Vagina (tissue), 2 donors: ENCODE results near the gene CHN2. TPM values are rescaled to one million over a fixed set of nuclear protein-coding genes. Genes with fewer than 3 reads are reported as not detected.

Source experiments
- DNase-seq, 2 donors: peaks; one replicate each; pipeline ENCODE4 v3.0.0-alpha.2; 2017; ENCODE audit errors: extremely low spot score in 2 of 2
- H3K27ac ChIP-seq: fragments of 200-600 bp; sonication (generic); one replicate; pipeline ENCODE4 v1.5.1; 2019
- H3K27me3 ChIP-seq: fragments of 200-600 bp; sonication (generic); one replicate; pipeline ENCODE4 v1.5.1; 2019
- H3K36me3 ChIP-seq, 2 donors: fragments of 200-600 bp; sonication (generic); one replicate each; pipeline ENCODE4 v1.5.1; 2017 to 2019
- H3K4me1 ChIP-seq: fragments of 200-600 bp; sonication (generic); one replicate; pipeline ENCODE4 v1.5.1; 2019
- H3K4me3 ChIP-seq, 2 donors: fragments of 200-600 bp; sonication (generic); 1 replicate in 1 of 2; 2 replicates in 1 of 2; pipeline ENCODE4 v1.5.1; 2016 to 2019
- H3K9me3 ChIP-seq: fragments of 200-600 bp; sonication (generic); one replicate; pipeline ENCODE4 v1.5.1; 2019
- POLR2A ChIP-seq, 2 donors: fragments of 450-650 bp; IDR thresholded peaks; one replicate each; pipeline ENCODE4 v1.6.1; 2017; ENCODE audit warnings: antibody characterized with exemption in 2 of 2, mild to moderate bottlenecking in 2 of 2, moderate library complexity in 2 of 2
- POLR2AphosphoS5 ChIP-seq, 2 donors: sonication (generic); formaldehyde crosslinking; IDR thresholded peaks; one replicate each; pipeline ENCODE4 v1.9.0; 2017; ENCODE audit warnings: antibody characterized with exemption in 2 of 2, mild to moderate bottlenecking in 2 of 2, low read depth in 1 of 2; ENCODE audit not compliant: insufficient read depth in 1 of 2
- intact Hi-C: fragments of 100-400 bp; cut with DNase I; formaldehyde crosslinking; loops from one replicate; pipeline ENCODE4 v1.15.1; 2023
- total RNA-seq: library from RNA; depleted of rRNA; stranded (reverse); fragments of >200 nt; gene quantifications from one replicate; pipeline ENCODE4 v1.2.3, GENCODE V29; 2016
- TF ChIP-seq, protein P1 (sequence below), 3 experiments: fragments of 450-650 bp in 2 of 3; fragments of 200-600 bp in 1 of 3; sonication (generic) in 1 of 3; IDR thresholded peaks; one replicate each; pipeline ENCODE4 v1.5.1; 2017 to 2019; ENCODE audit warnings: antibody characterized with exemption in 3 of 3, mild to moderate bottlenecking in 2 of 3, moderate library complexity in 2 of 3

Gene CHN2
- total RNA-seq, 1 donor from 2014 or later = 11.0 TPM

DNA sequence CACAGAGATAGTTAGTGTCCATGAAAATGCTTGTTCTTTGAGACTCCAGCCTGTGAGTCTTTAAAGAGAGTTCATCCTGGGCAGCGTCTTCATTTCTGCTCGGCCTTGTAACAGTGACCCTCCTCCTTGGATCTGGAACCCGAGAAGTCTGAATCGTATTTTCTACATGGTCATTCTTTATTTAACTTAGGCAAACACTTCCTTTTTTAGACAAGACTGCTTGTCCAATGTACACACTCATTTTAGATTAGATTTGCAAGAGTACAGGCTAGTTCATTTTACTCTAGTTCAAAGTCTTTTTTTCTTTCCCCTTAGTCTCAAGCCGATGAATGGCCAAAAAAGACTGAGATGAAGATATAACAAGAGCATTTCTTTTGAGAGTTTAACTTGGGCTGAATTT is 133.5 kb downstream of the CHN2 start:
- no peaks in the 10 kb centered on the region for H3K27me3 ChIP-seq
- TF ChIP-seq POLR2A (IDR thresholded peaks at IDR 0.05) (no peak), POLR2AphosphoS5 (IDR thresholded peaks at IDR 0.05; ENCODE audit: insufficient read depth in 1 of 2, low read depth in 1 of 2) (no peak)
- TF ChIP-seq, protein P1, sequence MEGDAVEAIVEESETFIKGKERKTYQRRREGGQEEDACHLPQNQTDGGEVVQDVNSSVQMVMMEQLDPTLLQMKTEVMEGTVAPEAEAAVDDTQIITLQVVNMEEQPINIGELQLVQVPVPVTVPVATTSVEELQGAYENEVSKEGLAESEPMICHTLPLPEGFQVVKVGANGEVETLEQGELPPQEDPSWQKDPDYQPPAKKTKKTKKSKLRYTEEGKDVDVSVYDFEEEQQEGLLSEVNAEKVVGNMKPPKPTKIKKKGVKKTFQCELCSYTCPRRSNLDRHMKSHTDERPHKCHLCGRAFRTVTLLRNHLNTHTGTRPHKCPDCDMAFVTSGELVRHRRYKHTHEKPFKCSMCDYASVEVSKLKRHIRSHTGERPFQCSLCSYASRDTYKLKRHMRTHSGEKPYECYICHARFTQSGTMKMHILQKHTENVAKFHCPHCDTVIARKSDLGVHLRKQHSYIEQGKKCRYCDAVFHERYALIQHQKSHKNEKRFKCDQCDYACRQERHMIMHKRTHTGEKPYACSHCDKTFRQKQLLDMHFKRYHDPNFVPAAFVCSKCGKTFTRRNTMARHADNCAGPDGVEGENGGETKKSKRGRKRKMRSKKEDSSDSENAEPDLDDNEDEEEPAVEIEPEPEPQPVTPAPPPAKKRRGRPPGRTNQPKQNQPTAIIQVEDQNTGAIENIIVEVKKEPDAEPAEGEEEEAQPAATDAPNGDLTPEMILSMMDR (IDR thresholded peaks at IDR 0.05) = no peak
- no peak for DNase-seq
- H3K4me1 ChIP-seq = peaks cover 9% of the 10 kb centered on the region
- intact Hi-C loops = no loop called here
- H3K27ac ChIP-seq = no peak overlapping the region
- H3K36me3 ChIP-seq = no peaks in the 10 kb centered on the region
- H3K9me3 ChIP-seq = no peaks in the 10 kb centered on the region
- H3K4me3 ChIP-seq = no peak overlapping the region

DNA sequence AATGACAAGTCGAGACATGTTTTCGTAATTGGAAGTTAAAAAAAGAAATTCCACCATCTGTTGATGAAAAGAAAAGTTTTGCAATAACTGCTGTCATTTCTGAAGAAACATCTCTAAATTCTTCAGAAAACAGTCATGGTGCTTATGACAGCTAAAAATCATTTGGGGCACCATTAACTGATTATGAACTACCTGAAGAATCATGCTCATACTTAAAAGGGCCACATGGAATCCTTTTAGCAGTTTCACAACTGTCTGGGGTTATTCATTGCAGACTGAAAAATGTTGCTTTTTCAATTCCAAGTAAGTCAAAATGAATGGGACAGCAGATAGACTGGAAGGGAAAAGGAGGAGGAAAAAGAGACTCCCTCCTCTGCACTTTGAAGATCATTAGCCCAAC is 134.2 kb downstream of the CHN2 start:
- Histone ChIP-seq H3K4me1 (peaks cover 9% of the 10 kb centered on the region), H3K27ac (no peak overlapping the region), H3K9me3 (no peaks in the 10 kb centered on the region), H3K4me3 (no peak overlapping the region), H3K27me3 (no peaks in the 10 kb centered on the region), H3K36me3 (no peaks in the 10 kb centered on the region)
- intact Hi-C loops = no loop called here
- no peak for TF ChIP-seq POLR2AphosphoS5 (IDR thresholded peaks at IDR 0.05; ENCODE audit: insufficient read depth in 1 of 2, low read depth in 1 of 2)
- no peak for TF ChIP-seq POLR2A (IDR thresholded peaks at IDR 0.05)
- TF ChIP-seq, protein P1 (IDR thresholded peaks at IDR 0.05) = no peak
- DNase-seq = no peak

DNA sequence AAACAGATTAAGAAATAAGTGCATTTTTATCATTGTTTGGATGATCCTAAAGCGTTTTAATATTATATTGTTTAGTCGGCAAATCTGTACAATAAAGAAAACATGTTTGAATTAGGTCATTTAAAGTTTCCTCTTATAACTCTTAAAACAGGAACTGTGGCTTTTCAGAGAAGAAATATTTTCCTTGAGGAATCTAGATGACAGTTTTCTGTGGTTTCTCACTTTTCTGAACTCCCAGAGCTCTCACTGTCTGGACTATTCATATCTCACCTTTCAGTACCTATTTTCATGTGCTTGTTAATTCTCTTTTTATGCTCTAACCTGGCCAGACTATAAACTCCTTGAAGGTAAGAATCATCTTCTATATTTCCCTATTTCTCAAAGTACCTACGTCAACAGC is 135.1 kb downstream of the CHN2 start:
- intact Hi-C loops = no loop called here
- Histone ChIP-seq H3K4me3 (no peak overlapping the region), H3K36me3 (no peaks in the 10 kb centered on the region), H3K9me3 (no peaks in the 10 kb centered on the region), H3K27ac (no peak overlapping the region), H3K27me3 (no peaks in the 10 kb centered on the region), H3K4me1 (peaks cover 9% of the 10 kb centered on the region)
- TF ChIP-seq, protein P1 (IDR thresholded peaks at IDR 0.05) = no peak
- TF ChIP-seq POLR2A (IDR thresholded peaks at IDR 0.05) = no peak
- no peak for TF ChIP-seq POLR2AphosphoS5 (IDR thresholded peaks at IDR 0.05; ENCODE audit: insufficient read depth in 1 of 2, low read depth in 1 of 2)
- no peak for DNase-seq

DNA sequence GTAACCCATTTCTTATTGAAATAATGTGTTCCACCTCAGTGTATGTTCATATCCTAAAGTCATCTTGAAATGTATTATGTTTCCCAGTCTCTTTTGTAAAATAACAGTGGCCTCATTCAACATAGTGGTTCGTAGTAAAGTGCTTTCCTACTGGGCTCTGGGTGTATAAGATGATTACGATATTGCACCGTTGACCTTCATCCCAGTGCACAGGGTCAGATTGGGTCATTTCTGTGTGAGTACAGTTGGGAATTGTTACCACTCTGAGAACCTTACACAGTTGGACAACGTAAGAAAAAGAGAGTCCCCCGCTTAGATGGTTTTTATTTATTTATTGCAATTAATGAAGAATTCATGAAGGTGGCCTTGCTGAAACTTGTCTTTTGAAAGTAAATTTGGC is 135.6 kb downstream of the CHN2 start:
- Histone ChIP-seq H3K4me3 (no peak overlapping the region), H3K4me1 (peaks cover 9% of the 10 kb centered on the region), H3K27me3 (no peaks in the 10 kb centered on the region), H3K27ac (no peak overlapping the region), H3K36me3 (no peaks in the 10 kb centered on the region), H3K9me3 (no peaks in the 10 kb centered on the region)
- DNase-seq = no peak
- no peak for TF ChIP-seq POLR2AphosphoS5 (IDR thresholded peaks at IDR 0.05; ENCODE audit: insufficient read depth in 1 of 2, low read depth in 1 of 2)
- no peak for TF ChIP-seq POLR2A (IDR thresholded peaks at IDR 0.05)
- TF ChIP-seq, protein P1 (IDR thresholded peaks at IDR 0.05) = no peak
- intact Hi-C loops = no loop called here

DNA sequence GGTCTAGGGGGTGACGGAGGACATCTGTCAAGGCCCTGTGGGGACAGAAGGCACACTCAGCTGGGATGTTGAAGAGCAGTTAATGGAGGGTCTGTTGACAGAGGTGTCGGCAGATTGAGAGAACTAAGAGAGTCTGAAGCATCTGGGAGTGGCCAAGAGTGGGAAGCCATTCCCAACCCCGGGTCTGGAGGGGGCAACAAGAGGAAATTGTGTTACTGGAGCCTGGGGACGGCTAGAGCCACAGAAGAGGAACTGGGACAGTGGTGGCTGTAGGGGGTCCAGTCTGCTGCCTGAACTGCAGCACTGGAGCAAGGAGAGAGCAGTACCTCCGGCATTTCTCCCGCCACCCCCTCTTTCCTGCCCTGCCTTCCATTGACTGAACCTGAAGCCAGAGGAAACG is 136.6 kb downstream of the CHN2 start:
- H3K9me3 ChIP-seq = no peaks in the 10 kb centered on the region
- no peak for DNase-seq
- TF ChIP-seq POLR2A (IDR thresholded peaks at IDR 0.05) (no peak), POLR2AphosphoS5 (IDR thresholded peaks at IDR 0.05; ENCODE audit: insufficient read depth in 1 of 2, low read depth in 1 of 2) (no peak)
- TF ChIP-seq, protein P1 (IDR thresholded peaks at IDR 0.05) = no peak
- no peak overlapping the region for H3K4me3 ChIP-seq
- peaks cover 9% of the 10 kb centered on the region for H3K4me1 ChIP-seq
- H3K36me3 ChIP-seq = no peaks in the 10 kb centered on the region
- H3K27ac ChIP-seq = no peak overlapping the region
- no peaks in the 10 kb centered on the region for H3K27me3 ChIP-seq
- intact Hi-C loops = no loop called here
